Ovary (tissue), 1 donor: ENCODE measurements around the gene PIK3R1.

Source experiments
- EP300 ChIP-seq: sonication (generic); formaldehyde crosslinking; IDR thresholded peaks from one replicate; pipeline ENCODE4 v1.6.1; 2017; ENCODE audit warnings: antibody characterized with exemption
- POLR2A ChIP-seq: fragments of 450-650 bp; IDR thresholded peaks from one replicate; pipeline ENCODE4 v1.6.1; 2017; ENCODE audit warnings: antibody characterized with exemption, mild to moderate bottlenecking, moderate library complexity

DNA sequence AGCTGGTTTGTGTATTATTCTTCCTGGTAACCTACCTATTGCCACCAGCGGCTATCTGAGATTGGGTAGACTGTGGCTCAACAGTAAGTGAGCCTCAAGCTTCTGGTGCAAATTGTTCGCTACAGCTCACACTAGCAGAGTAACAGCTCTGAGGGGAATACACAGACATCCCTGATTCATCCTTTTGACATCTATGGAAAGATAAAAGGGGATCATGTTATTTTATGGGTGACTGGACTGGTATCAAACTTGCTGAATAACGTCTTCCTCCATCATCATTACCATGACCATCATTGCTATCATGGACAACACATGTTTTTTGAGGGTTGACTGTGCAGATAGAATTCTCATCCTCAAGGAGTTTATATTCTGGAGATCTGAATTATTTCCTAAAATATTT lies 129.6 kb downstream of the PIK3R1 start:
- TF ChIP-seq POLR2A (no peak), EP300 (no peak)
